Measurements from ENCODE around the gene PNPO.
"Not testable (repeated sequence)": the region's sequence is repeated elsewhere in the genome, so short reads cannot be mapped to it uniquely, and the experiment has no call there.

PNPO gene

DNA sequence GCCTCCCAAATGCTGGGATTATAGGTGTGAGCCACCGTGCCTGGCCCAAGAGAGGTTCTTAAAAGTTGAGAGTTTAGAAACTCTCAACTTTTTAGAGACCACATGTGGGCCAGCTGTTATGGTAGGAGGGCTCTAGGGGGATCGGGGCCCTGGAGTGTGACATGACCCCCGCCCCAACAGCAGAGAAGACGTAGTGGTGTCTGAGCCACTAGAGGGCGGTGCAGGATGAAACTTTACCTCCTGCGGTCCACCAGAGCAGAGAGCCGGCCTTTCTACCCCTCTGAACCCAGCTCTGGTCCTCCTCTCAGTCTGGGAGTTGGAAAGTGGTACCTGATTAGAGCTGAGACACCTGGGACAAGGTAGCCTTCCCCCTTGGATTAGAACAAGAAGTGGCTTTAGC, 37.0 kb downstream of the PNPO start:
- ATAC-seq: peak; percentile 67 to 73

DNA sequence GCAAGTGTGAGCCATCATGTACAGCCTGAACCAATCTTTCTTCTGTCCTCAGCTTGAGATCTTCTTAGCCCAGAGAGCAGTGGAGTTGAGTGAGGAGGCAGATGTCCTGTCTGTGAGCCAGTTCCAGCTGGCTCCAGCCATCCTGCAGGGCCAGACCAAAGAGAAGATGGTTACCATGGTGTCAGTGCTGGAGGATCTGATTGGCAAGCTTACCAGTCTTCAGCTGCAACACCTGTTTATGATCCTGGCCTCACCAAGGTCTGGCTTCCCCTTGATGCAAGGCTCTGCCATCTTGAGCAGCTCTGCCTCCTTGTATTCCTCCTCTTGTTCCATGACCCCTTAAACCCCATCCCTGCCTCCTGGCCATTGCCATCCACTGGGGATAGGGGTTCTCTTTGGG, 39.2 kb downstream of the PNPO start:
- no peak for ATAC-seq

DNA sequence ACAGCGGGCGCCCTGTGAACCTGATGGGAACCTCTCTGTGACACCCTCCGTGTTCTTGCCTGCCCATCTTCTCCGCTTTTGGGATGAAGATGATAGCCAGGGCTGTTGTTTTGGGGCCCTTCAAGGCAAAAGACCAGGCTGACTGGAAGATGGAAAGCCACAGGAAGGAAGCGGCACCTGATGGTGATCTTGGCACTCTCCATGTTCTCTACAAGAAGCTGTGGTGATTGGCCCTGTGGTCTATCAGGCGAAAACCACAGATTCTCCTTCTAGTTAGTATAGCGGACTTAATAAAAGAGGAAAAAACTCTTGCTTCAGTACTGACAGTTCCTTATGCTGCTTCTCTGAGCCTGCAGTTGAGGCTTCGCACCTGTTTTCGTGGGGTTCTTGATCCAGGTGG, 40.1 kb downstream of the PNPO start:
- ATAC-seq: no peak

DNA sequence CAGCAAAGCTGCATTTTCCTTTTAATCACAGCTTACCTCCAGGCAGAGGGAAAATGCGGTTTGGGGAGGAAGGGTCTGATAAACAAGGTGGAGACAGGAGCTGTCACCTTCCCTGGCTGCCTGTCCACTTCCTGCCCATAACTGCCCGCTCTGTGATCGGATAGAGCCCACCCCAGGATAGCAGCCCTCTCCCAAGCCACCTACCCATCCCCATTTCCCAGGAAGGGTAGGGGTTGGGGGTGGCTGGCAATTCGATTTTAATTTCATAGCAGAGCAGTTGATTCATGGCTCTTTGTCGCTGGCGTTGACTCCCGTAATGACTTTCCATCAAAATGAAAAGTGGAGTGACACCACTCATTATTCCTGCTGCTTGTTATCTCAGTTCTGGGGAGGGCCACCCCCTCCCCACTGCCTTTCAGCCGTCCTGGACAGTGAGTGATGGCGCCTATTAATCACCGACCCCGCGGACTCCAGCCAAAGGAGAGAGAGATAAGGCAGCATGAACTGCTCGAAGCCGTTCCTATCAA, 40.8 kb downstream of the PNPO start:
- no peak for ATAC-seq

DNA sequence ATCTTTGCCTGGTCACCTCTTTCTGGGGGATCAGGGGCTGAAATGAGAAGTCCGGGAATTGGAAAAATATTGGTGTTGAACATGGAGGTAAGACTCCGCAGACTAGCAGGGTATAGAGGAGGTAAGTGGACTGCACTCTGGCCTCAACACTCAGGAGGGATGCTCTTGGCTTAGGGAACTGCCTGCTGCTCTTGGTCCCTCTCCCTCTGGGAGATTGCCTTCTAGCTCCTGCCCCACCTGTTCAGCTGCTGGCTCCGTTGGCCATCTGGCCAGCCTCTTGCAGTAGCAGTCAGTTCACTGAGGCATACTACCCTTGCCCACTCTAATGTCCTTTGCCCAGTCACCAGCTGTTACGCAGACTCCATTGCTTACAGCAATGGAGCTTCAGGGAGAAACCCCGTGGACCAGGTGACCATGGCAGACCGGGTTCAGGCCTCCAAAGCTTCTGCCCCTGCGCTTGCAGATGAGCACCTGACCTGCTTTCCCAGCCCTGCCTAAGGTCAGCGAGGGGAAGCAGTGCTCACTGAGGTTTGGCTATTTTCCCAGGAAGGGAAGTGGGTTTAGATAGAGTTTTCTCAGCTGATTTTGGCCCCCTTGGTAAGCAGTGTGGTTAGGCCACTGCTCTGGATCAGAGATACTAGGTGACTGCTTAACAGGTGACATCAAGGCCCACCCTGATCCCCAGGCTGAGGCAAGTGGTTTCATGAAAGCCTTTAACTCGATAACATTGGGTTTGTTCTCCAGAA, 41.4 kb downstream of the PNPO start:
- no peak for ATAC-seq

DNA sequence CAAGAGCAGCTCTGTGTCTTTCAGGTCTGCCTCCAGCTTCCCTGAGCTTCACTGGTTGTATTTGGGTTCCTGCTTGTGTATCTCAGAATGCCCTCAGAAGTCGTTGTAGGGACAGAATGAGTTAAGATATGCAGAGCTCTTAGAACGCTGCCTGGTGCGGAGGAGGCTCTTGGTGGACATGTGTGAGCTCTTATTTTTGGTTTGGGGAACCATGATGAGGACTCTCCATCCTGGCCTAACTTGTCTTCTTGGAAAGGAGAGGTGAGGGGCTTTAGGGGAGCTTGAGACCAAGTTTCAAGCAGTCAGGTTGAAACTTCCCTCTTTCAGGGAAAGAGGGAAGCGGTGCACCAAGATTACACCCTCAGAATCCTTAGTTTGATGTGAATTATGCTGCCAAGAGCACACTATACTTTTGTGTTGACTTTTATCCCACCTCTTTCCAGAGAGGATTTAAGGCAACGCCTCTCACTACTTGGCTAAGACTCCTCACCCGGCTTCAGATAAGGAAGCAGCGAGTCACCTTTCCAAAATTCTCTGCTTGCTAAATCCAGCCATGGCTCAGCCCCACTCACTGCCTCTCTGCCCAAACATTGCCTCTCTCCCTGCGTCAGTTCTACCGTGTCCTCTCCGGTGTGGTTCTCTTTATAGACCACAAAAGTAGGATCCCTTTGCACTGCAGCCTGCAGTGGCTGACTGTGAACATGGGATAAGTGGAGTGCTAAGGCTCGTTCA, 42.3 kb downstream of the PNPO start:
- no peak for ATAC-seq

DNA sequence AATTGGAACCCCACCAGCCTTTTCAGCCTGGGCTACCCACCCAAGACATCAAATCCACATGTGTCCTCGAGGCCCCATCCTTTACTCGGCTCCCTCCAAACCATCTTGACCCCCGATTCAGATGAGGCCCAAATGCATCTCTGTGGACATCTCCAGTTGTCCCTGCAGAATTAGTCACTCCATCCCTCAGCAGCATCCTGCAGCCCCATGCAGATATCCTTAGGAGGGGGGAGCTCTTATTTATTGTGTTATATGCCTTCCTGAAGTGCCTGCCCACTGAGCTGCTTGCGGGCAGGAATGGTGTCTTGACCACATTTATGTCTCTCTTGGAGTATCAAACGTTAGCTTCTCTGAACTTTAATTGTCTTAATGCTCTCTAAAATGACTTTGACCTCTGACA, 45.1 kb downstream of the PNPO start:
- ATAC-seq: no peak

DNA sequence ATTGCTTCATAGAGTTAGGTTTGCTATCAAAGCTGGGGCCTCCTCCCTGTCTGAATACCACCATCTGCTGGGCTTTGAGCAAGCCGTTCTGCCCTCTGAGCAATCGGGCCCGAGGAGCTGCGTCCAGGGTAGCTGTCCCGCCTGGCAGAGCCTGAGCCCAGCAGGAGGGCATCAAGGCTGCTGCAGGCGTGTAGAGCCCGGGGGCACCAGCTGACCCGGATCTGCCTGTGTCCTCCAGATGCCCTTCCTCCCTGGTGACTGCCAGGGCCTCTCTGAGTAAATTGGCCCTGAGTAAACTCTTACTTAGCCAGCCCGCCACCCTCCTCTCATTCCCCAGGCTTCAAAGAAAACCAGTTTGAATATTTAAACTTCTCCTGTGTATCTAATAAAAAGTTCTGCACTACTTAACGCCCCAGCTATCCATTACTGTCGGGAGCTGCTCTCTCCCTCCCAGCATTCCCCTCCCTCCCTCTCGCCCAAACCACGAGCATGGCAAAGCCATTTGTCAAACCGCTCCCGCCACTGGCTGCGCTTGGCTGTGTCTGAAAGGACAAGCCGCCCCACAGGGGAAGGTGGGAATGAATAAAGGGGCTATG, 46.0 kb downstream of the PNPO start:
- ATAC-seq: no peak

DNA sequence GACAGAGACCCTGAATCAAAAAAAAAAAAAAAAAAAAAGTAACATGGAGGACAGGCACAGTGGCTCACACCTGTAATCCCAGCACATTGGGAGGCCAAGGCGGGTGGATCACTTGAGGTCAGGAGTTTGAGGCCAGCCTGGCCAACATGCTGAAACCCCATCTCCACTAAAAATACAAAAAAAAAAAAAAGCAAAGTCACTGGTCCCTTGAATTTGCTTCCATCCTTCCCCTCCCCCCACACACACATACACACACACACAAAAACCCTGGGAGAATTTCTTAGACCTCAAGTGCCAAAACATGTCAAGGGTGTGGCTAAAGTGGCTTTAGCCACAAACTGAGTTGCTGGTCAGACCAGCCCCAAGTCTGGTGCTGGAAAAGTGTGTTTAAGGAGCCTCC, 47.1 kb downstream of the PNPO start:
- ATAC-seq: not testable (repeated sequence)

DNA sequence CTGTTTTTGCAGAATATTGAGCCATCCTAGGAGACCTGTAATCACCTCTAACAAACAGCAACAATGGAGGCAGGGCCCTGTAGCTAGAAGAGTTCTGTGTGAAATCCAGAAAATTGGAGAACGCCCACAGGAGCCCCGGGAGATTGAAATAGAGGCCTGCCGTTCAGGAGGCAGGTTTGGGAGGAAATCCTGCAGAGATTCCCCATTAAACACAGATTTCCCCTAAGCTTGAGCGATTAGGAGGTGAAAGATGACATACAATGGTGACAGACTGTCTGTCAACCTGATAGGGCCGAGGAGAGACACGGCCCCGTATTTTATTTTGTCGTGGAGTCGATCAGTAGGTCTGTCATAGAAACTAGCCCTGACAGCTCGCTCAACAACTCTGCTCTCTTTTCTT, 47.8 kb downstream of the PNPO start:
- no peak for ATAC-seq

DNA sequence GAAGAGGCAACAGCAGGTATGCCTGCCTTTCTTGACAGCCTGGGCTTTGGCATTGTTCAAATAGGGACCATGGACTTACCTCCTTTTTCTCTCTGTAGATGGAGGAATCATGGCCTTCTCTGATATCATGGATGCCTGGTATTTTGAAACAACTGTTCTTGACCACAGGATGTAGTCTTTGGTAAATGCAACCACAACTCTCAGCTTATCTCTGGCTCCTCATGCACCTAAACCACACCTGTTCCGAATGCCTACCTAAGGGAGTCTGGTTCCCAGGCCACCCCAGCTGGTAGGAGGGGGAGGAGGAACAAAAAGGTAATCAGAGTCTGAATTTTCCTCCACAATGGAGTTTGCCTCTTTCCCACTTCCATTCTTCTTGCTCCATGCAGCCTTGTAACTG, 48.3 kb downstream of the PNPO start:
- no peak for ATAC-seq

DNA sequence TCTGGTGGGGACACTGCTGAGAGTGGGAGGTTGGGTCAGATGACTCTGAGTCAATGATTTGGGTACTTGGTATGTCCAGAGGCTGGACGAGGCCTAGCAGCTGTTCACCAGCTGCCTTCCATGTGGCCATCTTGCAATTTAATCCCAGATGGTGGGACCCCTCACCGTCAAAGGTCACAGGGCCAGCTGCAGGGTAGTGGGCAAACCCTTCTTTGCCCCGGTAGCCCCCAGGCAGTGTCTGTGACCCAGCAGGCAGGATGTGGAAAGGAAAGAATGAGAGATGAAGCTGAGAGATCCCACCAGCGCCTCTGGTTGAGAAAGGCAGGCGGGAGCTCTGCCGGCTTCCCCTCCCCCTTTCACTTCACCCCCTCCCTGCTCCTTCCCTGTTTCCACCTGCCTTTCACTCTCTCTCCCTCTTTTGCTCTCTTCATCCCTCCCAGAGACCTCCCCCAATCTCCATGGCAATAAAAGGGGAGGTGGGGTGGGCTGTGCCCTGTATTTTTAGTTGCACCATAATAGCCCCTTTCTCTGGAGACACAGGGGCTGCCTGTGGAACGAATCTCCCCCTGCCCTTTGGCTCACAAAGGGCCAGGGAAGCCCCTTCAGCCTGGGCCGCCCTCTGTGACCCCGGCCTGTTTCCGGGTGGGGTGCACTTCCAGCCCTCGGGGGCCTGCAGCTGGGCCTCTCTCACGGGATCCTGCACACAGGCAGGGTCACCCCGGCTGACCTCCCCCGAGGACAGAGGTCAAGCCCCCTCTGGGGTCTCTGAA, 49.8 kb downstream of the PNPO start:
- no peak for ATAC-seq

DNA sequence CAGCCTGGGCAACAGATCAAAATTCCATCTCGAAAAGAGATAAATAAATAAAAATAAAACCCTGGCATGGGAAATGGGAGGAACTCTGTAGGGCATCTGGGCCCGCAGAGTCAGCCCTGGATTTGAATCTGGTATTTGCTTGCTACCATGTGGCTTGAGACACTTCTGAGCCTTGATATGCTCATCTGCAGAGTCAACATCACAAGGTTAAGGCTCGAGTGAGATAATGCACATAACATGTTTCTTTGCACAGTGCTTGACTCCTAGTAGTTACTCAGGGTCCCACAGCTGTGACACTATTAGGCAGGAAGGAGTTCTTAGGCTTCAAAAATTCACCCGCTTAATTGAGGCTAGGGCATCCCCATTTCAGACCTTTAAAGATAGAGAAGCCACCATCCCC, 50.8 kb downstream of the PNPO start:
- ATAC-seq: no peak

DNA sequence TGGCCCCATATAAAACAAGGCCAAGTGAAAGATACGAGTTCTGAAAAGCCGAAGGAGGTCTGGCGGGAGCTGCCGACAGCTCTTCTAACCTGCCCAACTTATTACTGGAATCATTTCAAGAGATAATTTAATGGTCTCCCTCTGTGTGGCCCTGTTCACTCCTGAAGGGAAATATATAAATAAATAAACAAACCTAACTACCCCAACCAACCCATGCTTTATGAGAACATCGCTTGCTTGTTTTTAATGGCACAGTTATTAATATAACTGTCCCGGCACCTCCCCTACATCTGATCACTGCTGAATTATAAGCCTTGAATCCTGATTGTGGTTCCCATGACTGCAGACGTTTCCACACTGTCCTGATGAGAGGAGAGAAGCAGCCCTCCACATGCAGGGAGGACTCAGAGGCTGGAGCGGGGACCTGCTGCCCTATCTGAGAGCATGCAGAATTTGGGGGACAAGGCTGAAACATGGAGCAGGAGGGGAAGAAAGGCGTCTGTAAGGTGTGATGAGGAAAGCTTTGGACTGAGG, 51.7 kb downstream of the PNPO start:
- no peak for ATAC-seq

DNA sequence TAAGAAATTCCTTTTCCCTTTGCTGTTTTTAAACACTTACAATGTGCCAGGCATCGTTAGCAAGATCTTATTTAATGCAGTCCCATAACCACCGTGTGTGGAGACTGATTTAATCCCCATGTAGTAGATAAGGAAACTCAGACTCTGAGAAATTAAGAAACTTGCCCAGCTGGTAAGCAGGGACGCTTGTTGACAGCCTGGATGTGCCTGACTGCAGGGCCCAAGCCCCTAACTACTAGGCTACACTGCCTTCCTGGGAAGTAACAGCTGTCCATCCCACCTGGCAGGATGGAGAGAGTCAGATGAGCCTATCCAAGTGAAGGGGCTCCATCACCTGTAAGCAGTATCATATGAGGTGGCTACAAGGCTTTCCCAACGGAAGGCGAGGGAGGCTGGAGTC, 52.6 kb downstream of the PNPO start:
- no peak for ATAC-seq

DNA sequence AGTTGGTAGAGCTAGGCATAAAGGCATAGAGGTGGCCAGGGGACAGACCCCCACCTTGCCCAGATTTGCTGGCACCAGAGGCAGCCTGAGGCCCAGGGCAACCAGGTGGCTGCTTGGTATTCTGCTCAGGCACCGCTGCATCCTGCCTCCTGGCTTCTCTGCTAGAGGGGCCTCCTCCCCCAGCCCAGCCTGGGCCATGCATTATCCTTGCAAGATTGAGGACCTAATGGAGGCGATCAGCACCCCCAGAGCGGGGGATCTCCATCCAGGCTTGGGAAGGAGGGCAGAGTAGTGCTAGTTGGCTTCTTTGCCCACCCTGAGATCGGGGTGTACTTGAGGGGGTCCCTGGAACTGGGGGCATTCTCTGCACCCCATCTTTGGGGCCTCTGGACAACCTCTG, 53.4 kb downstream of the PNPO start:
- no peak for ATAC-seq

DNA sequence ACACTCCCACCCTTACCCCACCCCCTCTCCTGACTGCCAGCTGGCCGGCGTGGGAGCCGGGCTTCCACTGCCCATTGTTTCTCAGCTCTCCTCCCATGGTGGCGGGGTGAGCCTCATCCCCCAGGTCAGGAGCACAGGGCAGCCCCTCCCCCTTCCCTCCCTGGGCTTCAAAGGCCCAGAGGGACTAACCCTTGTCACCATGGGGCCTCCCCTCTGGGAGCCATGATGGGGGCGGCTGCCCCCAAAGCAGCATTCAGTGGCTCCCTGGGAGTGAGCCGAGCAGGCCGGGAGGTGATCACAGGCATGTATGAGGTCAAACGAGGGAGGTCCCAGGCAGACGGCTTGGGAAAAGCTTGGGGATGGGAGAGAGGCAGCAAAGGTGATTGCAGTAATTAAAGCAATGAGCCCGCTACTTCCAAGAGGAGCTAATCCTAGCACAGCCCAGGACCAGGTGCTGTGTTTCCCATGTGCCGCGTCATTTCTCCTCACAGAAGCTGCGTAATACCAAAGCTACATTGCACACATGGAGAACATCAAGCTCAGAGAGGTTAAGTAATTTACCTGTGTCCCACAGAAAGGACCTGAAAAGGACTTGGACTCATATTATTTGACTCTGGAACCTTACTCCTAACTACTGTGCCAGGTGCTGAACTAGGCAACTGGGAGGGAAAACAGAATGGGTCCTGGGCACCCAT, 54.0 kb downstream of the PNPO start:
- ATAC-seq: no peak

DNA sequence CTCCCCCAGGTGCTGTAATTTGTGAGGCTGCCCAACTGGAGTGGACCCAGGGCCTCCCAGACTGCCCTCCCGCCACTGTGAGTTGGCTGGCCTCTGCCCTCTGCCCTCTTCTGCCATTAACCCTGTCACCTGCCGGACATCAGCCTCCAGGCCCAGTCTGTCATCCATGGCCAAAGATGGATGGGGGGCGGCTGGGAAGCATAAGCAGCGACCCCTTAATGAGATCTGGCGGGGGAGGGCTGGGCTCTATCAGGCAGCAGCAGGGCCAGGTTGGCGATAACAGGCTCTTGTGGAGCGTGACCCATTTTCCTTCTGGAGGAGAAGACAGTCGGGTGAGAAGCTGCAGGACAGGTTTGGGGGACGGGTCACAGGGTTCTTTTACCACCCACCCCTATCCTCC, 54.8 kb downstream of the PNPO start:
- ATAC-seq: no peak

DNA sequence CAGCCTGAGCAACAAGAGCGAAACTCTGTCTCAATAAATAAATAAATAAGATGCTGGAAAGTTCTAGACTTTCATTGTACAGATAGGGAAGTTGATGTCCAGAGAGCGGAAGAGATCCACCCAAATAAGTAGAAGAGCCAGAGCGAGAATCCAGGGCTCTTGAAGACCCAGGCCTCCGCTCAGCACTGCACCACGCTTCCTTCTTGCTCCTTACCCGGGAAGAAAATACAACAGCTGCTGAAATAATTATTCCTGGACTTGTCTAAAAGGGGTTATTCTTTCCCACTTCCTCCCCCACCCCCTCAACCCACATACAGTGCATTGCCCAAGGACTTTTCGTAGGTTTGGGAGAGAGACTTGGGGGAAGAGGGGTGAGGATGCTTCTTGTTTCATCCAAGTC, 56.2 kb downstream of the PNPO start:
- ATAC-seq: no peak

DNA sequence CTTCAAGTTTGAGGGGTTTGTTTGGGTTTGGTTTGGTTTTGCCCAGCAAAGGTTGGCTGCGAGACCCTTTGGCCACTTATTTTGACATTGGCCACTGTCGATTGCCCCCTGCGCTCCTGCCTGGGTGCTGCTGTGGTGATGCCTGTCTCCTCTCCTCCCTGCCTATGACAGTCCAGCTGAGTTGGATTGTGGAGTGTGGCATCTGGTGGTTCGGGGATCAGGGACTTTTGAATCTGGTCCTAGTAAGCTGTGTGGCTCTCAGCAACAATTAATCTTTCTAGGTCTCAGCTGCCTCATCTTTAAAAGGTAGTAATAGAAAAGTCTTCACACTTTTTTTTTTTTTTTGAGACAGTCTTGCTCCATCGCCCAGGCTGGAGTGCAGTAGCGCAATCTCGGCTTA, 56.7 kb downstream of the PNPO start:
- no peak for ATAC-seq
